ENCODE data around the gene ACMSD. TPM values are rescaled to one million over a fixed set of nuclear protein-coding genes. Genes with fewer than 3 reads are reported as not detected.

Gene ACMSD
- polyA plus RNA-seq, 1 of the 3 experiments (the other 2 are of a cell fraction): not detected

- POLR2A ChIA-PET: no interaction called here
- Histone ChIP-seq H3F3A (replicated peaks; ENCODE audit: insufficient read depth) (no peaks in the 10 kb centered on the region), H3K9ac (no peak overlapping the region), H3K4me3 (ENCODE audit: low read depth in 2 of 2, low read length in 1 of 2) (no peak overlapping the region), H3K4me2 (no peak overlapping the region), H2AFZ (ENCODE audit: low read depth) (no peak overlapping the region), H3K79me2 (ENCODE audit: insufficient read depth) (no peaks in the 10 kb centered on the region), H3K36me3 (replicated peaks in 1 of 2; ENCODE audit: control insufficient read depth in 1 of 2, insufficient read depth in 2 of 2, low read length in 1 of 2) (no peaks in the 10 kb centered on the region), H3K27me3 (ENCODE audit: insufficient read depth) (no peaks in the 10 kb centered on the region), H3K9me2 (no peaks in the 10 kb centered on the region), H4K20me1 (ENCODE audit: insufficient read depth) (no peaks in the 10 kb centered on the region), H3K9me3 (no peaks in the 10 kb centered on the region), H3K27ac (ENCODE audit: low read depth in 2 of 2, low read length in 1 of 2) (no peak overlapping the region), H3K4me1 (ENCODE audit: control insufficient read depth in 1 of 2, insufficient read depth in 2 of 2, low read depth in 1 of 2, low read length in 1 of 2) (no peaks in the 10 kb centered on the region; a peak in 1 of 4 replicates)
- DNase-seq: no peak
- TF ChIP-seq FOSL2 (IDR thresholded peaks at IDR 0.05; ENCODE audit: borderline replicate concordance, low read depth): no peak
- TF ChIP-seq MXI1 (IDR thresholded peaks at IDR 0.05; ENCODE audit: low read depth, low read length): no peak
- TF ChIP-seq TEAD4 (IDR thresholded peaks at IDR 0.05; ENCODE audit: borderline replicate concordance, insufficient read depth): no peak
- WGBS (ENCODE audit: low lambda C conversion rate): 67% methylated on average over 5 of the region's 5 CpGs
- CTCF ChIA-PET: interaction anchor here (1.0 kb wide), 1 partner anchor 20 kb away, joined by 3 read pairs; no protein-coding TSS in a partner anchor
These were observed 26.8 kb downstream of the ACMSD start for GRCh38 chr2:134865067-134865787.

GRCh38 chr2:134866498-134867099 is 28.2 kb downstream of the ACMSD start:
- Histone ChIP-seq H3K4me1 (ENCODE audit: control insufficient read depth in 1 of 2, insufficient read depth in 2 of 2, low read depth in 1 of 2, low read length in 1 of 2) (no peaks in the 10 kb centered on the region; a peak in 1 of 4 replicates), H3K9ac (no peak overlapping the region), H4K20me1 (ENCODE audit: insufficient read depth) (no peaks in the 10 kb centered on the region), H3K4me2 (no peak overlapping the region), H3K9me3 (no peaks in the 10 kb centered on the region), H3K27ac (ENCODE audit: low read depth in 2 of 2, low read length in 1 of 2) (no peak overlapping the region), H3K27me3 (ENCODE audit: insufficient read depth) (no peaks in the 10 kb centered on the region), H3K4me3 (ENCODE audit: low read depth in 2 of 2, low read length in 1 of 2) (no peak overlapping the region), H3K9me2 (no peaks in the 10 kb centered on the region), H3F3A (replicated peaks; ENCODE audit: insufficient read depth) (no peaks in the 10 kb centered on the region), H3K36me3 (replicated peaks in 1 of 2; ENCODE audit: control insufficient read depth in 1 of 2, insufficient read depth in 2 of 2, low read length in 1 of 2) (no peaks in the 10 kb centered on the region), H3K79me2 (ENCODE audit: insufficient read depth) (no peaks in the 10 kb centered on the region), H2AFZ (ENCODE audit: low read depth) (no peak overlapping the region)
- no peak for DNase-seq
- TF ChIP-seq FOSL2 (IDR thresholded peaks at IDR 0.05; ENCODE audit: borderline replicate concordance, low read depth) (no peak), FOXM1 (IDR thresholded peaks at IDR 0.05; ENCODE audit: low read depth) (no peak)
- CTCF ChIA-PET: no interaction called here
- WGBS (ENCODE audit: low lambda C conversion rate): 72% methylated on average over 1 of the region's 1 CpG
- POLR2A ChIA-PET: no interaction called here

GRCh38 chr2:134869946-134870736 is 31.7 kb downstream of the ACMSD start:
- Histone ChIP-seq H3K9ac (no peak overlapping the region), H3K79me2 (ENCODE audit: insufficient read depth) (no peaks in the 10 kb centered on the region), H3K9me3 (no peaks in the 10 kb centered on the region), H3K36me3 (replicated peaks in 1 of 2; ENCODE audit: control insufficient read depth in 1 of 2, insufficient read depth in 2 of 2, low read length in 1 of 2) (no peaks in the 10 kb centered on the region), H3K4me2 (no peak overlapping the region), H3K27ac (ENCODE audit: low read depth in 2 of 2, low read length in 1 of 2) (no peak overlapping the region), H3F3A (replicated peaks; ENCODE audit: insufficient read depth) (no peaks in the 10 kb centered on the region), H3K27me3 (ENCODE audit: insufficient read depth) (no peaks in the 10 kb centered on the region), H3K4me3 (ENCODE audit: low read depth in 2 of 2, low read length in 1 of 2) (no peak overlapping the region), H4K20me1 (ENCODE audit: insufficient read depth) (no peaks in the 10 kb centered on the region), H2AFZ (ENCODE audit: low read depth) (no peak overlapping the region), H3K9me2 (no peaks in the 10 kb centered on the region), H3K4me1 (ENCODE audit: control insufficient read depth in 1 of 2, insufficient read depth in 2 of 2, low read depth in 1 of 2, low read length in 1 of 2) (no peaks in the 10 kb centered on the region; a peak in 1 of 4 replicates)
- TF ChIP-seq TCF12 (IDR thresholded peaks at IDR 0.05): no peak
- no peak for TF ChIP-seq MEF2A (IDR thresholded peaks at IDR 0.05; ENCODE audit: borderline replicate concordance, low read depth)
- no peak for TF ChIP-seq YY1 (IDR thresholded peaks at IDR 0.05; ENCODE audit: low read depth)
- TF ChIP-seq JUND (IDR thresholded peaks at IDR 0.05): no peak
- no peak for TF ChIP-seq IRF3 (IDR thresholded peaks at IDR 0.05; ENCODE audit: low read depth, low read length)
- TF ChIP-seq CTCF (IDR thresholded peaks at IDR 0.05): no peak
- TF ChIP-seq SIN3A (IDR thresholded peaks at IDR 0.05; ENCODE audit: borderline replicate concordance, low read depth, low read length): no peak
- TF ChIP-seq USF1 (IDR thresholded peaks at IDR 0.05; ENCODE audit: borderline replicate concordance, low read depth): no peak
- no peak for DNase-seq
- ChIA-PET CTCF (interaction anchor here (0.7 to 1.5 kb wide), 5 partner anchors 16 to 985 kb away, joined by 3 to 5 read pairs (median 4); no protein-coding TSS in a partner anchor), POLR2A (no interaction called here)
- 30% methylated on average over 6 of the region's 8 CpGs for WGBS (ENCODE audit: low lambda C conversion rate)
